Lower leg skin (tissue), 3 donors: ENCODE data around the gene GRIK4.

Experiments
- POLR2A ChIP-seq, 2 donors: fragments of 450-650 bp; IDR thresholded peaks; one replicate each; pipeline ENCODE4 v1.6.1; 2016 to 2017; ENCODE audit warnings: antibody characterized with exemption in 2 of 2, mild to moderate bottlenecking in 1 of 2, moderate library complexity in 1 of 2
- TF ChIP-seq, protein P1 (sequence below), 3 donors: fragments of 450-650 bp; IDR thresholded peaks; one replicate each; pipeline ENCODE4 v1.5.1; 2016; ENCODE audit warnings: antibody characterized with exemption in 3 of 3, mild to moderate bottlenecking in 3 of 3, moderate library complexity in 2 of 3

DNA sequence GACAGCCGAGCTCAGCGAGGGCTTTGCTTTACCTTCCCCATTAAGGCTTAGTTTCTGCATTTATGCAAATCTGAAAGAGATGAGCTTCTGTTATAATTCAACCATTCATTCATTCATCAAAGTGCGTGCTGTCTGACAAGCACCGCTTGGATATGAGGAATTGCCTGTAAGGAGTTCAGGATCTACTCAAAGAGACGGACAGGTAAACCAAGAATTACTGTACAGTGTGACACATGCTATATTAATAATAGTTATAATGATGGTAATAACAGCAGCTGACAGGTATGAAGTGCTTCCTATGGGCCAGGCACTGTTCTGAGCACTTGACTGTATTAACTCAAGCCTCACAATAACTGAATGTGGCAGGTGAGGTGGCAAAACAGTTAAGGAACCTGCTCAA, 402.5 kb downstream of the GRIK4 start:
- TF ChIP-seq POLR2A (IDR thresholded peaks at IDR 0.05) = no peak
- TF ChIP-seq, protein P1, sequence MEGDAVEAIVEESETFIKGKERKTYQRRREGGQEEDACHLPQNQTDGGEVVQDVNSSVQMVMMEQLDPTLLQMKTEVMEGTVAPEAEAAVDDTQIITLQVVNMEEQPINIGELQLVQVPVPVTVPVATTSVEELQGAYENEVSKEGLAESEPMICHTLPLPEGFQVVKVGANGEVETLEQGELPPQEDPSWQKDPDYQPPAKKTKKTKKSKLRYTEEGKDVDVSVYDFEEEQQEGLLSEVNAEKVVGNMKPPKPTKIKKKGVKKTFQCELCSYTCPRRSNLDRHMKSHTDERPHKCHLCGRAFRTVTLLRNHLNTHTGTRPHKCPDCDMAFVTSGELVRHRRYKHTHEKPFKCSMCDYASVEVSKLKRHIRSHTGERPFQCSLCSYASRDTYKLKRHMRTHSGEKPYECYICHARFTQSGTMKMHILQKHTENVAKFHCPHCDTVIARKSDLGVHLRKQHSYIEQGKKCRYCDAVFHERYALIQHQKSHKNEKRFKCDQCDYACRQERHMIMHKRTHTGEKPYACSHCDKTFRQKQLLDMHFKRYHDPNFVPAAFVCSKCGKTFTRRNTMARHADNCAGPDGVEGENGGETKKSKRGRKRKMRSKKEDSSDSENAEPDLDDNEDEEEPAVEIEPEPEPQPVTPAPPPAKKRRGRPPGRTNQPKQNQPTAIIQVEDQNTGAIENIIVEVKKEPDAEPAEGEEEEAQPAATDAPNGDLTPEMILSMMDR (IDR thresholded peaks at IDR 0.05) = no peak
